ENCODE measurements around the gene PHACTR1. TPM values are rescaled to one million over a fixed set of nuclear protein-coding genes. Genes with fewer than 3 reads are reported as not detected.
A peak's percentile ranks its signal among the peaks of the same experiment; 100 is the strongest.

Gene PHACTR1
- total RNA-seq, 1 donor from 2014 or later: 5.8 TPM

- DNase-seq (ENCODE audit: low read depth, low spot score): no peak
Observed at GRCh38 chr6:12947967-12948366, 231.4 kb downstream of the PHACTR1 start.

GRCh38 chr6:12950976-12951375 lies 234.4 kb downstream of the PHACTR1 start:
- no peak for DNase-seq (ENCODE audit: low read depth, low spot score)

GRCh38 chr6:12951415-12951814 lies 234.8 kb downstream of the PHACTR1 start:
- no peak for DNase-seq (ENCODE audit: low read depth, low spot score)

- DNase-seq (ENCODE audit: low read depth, low spot score): no peak
Observed at GRCh38 chr6:12952318-12952717, 235.8 kb downstream of the PHACTR1 start.

GRCh38 chr6:12955956-12956355 lies 239.4 kb downstream of the PHACTR1 start:
- no peak for DNase-seq (ENCODE audit: low read depth, low spot score)

GRCh38 chr6:12956991-12957320 lies 240.4 kb downstream of the PHACTR1 start:
- no peak for DNase-seq (ENCODE audit: low read depth, low spot score)

GRCh38 chr6:12957321-12958051 lies 240.9 kb downstream of the PHACTR1 start:
- peak; percentile 35 for DNase-seq (ENCODE audit: low read depth, low spot score)

GRCh38 chr6:12958052-12958706 lies 241.6 kb downstream of the PHACTR1 start:
- DNase-seq (ENCODE audit: low read depth, low spot score): no peak

GRCh38 chr6:12961761-12962160 lies 245.2 kb downstream of the PHACTR1 start:
- DNase-seq (ENCODE audit: low read depth, low spot score): no peak

- DNase-seq (ENCODE audit: low read depth, low spot score): peak; percentile 24
Observed at GRCh38 chr6:12962529-12962928, 246.0 kb downstream of the PHACTR1 start.

GRCh38 chr6:12962987-12963386 lies 246.4 kb downstream of the PHACTR1 start:
- peak; percentile 60 for DNase-seq (ENCODE audit: low read depth, low spot score)

- DNase-seq (ENCODE audit: low read depth, low spot score): no peak
Observed at GRCh38 chr6:12963567-12963966, 247.0 kb downstream of the PHACTR1 start.

- DNase-seq (ENCODE audit: low read depth, low spot score): no peak
Observed at GRCh38 chr6:12967686-12968085, 251.1 kb downstream of the PHACTR1 start.

- DNase-seq (ENCODE audit: low read depth, low spot score): no peak
Observed at GRCh38 chr6:12968290-12968689, 251.7 kb downstream of the PHACTR1 start.

- no peak for DNase-seq (ENCODE audit: low read depth, low spot score)
Observed at GRCh38 chr6:12968839-12969558, 252.4 kb downstream of the PHACTR1 start.

- DNase-seq (ENCODE audit: low read depth, low spot score): no peak
Observed at GRCh38 chr6:12969966-12970365, 253.4 kb downstream of the PHACTR1 start.

- no peak for DNase-seq (ENCODE audit: low read depth, low spot score)
Observed at GRCh38 chr6:12973386-12973785, 256.8 kb downstream of the PHACTR1 start.

GRCh38 chr6:12974551-12974950 lies 258.0 kb downstream of the PHACTR1 start:
- no peak for DNase-seq (ENCODE audit: low read depth, low spot score)

GRCh38 chr6:12976366-12976765 lies 259.8 kb downstream of the PHACTR1 start:
- DNase-seq (ENCODE audit: low read depth, low spot score): no peak

GRCh38 chr6:12977206-12977605 lies 260.6 kb downstream of the PHACTR1 start:
- no peak for DNase-seq (ENCODE audit: low read depth, low spot score)

GRCh38 chr6:12977806-12978205 lies 261.2 kb downstream of the PHACTR1 start:
- no peak for DNase-seq (ENCODE audit: low read depth, low spot score)

GRCh38 chr6:12980741-12981140 lies 264.2 kb downstream of the PHACTR1 start:
- no peak for DNase-seq (ENCODE audit: low read depth, low spot score)

GRCh38 chr6:12984776-12985175 lies 268.2 kb downstream of the PHACTR1 start:
- DNase-seq (ENCODE audit: low read depth, low spot score): no peak

Data from pulmonary artery endothelial cell (primary cell).